GM12878 (cell line): Measurements from ENCODE around the gene BRDT. TPM values are rescaled to one million over a fixed set of nuclear protein-coding genes. Genes with fewer than 3 reads are reported as not detected.

ENCODE experiments used
- ATAC-seq: fragments of 200-7000 bp; cut with Tn5 transposase; 3 replicates; pipeline ENCODE4 v1.9.1; 2020; ENCODE audit warnings: mild to moderate bottlenecking, moderate library complexity
- BruUV-seq: library from RNA; stranded (reverse); fragments of 400-500 nt; replicated peaks from 2 replicates; lab custom pipeline; 2021; lab: Mats Ljungman, UMichigan
- CTCF ChIA-PET: fragments of 300-600 bp; sonication (Branson Sonifier 250); formaldehyde crosslinking; extraction: SDS; loops from one replicate; lab custom pipeline; 2021; ENCODE audit warnings: inconsistent platforms; lab: Yijun Ruan, JAX
- POLR2A ChIA-PET: fragments of 350-600 bp; formaldehyde crosslinking; extraction: SDS; loops from one replicate; lab custom pipeline; 2021; ENCODE audit warnings: inconsistent platforms; lab: Charles Lee
- RAD21 ChIA-PET: fragments of 300-600 bp; sonication (Branson Sonifier 250); formaldehyde crosslinking; loops from one replicate; lab custom pipeline; 2023; ENCODE audit warnings: antibody characterized with exemption; ENCODE audit not compliant: unreplicated experiment; lab: Charles Lee
- SMC1A ChIA-PET: fragments of 300-600 bp; sonication (Branson Sonifier 250); formaldehyde crosslinking; loops from one replicate; lab custom pipeline; 2023; ENCODE audit not compliant: unreplicated experiment, uncharacterized antibody; lab: Charles Lee
- DNase-seq: peaks from one replicate; pipeline ENCODE4 v3.0.0-alpha.2; 2011; ENCODE audit warnings: low read depth, low spot score
- FAIRE-seq: peaks from 3 replicates; lab custom pipeline; 2011; peaks lifted over from hg19 to GRCh38; lab: Jason Lieb, UNC
- H2AFZ ChIP-seq: 2 replicates; pipeline ENCODE4 v1.6.0; 2011; ENCODE audit warnings: low read depth, low read length, control low read depth; ENCODE audit not compliant: control insufficient read depth
- H3K27ac ChIP-seq: 2 replicates; pipeline ENCODE4 v1.5.1; 2011; ENCODE audit warnings: control low read depth; ENCODE audit not compliant: control insufficient read depth, insufficient read depth
- H3K27me3 ChIP-seq, 2 experiments: replicated peaks in 1 of 2; 2 replicates each; pipeline versions ENCODE4 v1.6.0 to v1.6.1; 2011; ENCODE audit warnings: low read length in 1 of 2; ENCODE audit not compliant: control insufficient read depth in 2 of 2, insufficient read depth in 2 of 2
- H3K36me3 ChIP-seq, 2 experiments: 2 replicates each; pipeline ENCODE4 v1.5.1; 2011; ENCODE audit warnings: low read length in 1 of 2; ENCODE audit not compliant: control insufficient read depth in 2 of 2, insufficient read depth in 2 of 2
- H3K4me1 ChIP-seq: 2 replicates; pipeline ENCODE4 v1.6.1; 2011; ENCODE audit warnings: mild to moderate bottlenecking, low read length, moderate library complexity, mixed read lengths; ENCODE audit not compliant: control insufficient read depth, insufficient read depth
- H3K4me2 ChIP-seq: 2 replicates; pipeline ENCODE4 v1.6.0; 2011; ENCODE audit warnings: control low read depth; ENCODE audit not compliant: control insufficient read depth, insufficient read depth
- H3K4me3 ChIP-seq: fragments of 200-600 bp; sonication (generic); 2 replicates; pipeline ENCODE4 v1.5.1; 2016
- H3K79me2 ChIP-seq: 2 replicates; pipeline ENCODE4 v1.6.0; 2011; ENCODE audit warnings: low read length; ENCODE audit not compliant: control insufficient read depth, insufficient read depth
- H3K9ac ChIP-seq: 2 replicates; pipeline ENCODE4 v1.8.0; 2011; ENCODE audit warnings: low read length, control low read depth, mixed read lengths; ENCODE audit not compliant: control insufficient read depth, insufficient read depth
- H3K9me3 ChIP-seq: replicated peaks from 3 replicates; pipeline ENCODE4 v1.5.1; 2011; ENCODE audit warnings: mild to moderate bottlenecking, low read length; ENCODE audit not compliant: control insufficient read depth, insufficient read depth
- H4K20me1 ChIP-seq: 2 replicates; pipeline ENCODE4 v1.6.0; 2011; ENCODE audit not compliant: control insufficient read depth, insufficient read depth
- CBX3 ChIP-seq: fragments of 200-600 bp; sonication (generic); IDR thresholded peaks from 2 replicates; pipeline ENCODE4 v1.6.1; 2016; ENCODE audit warnings: low read depth, borderline replicate concordance
- CHD1 ChIP-seq: IDR thresholded peaks from 2 replicates; pipeline ENCODE4 v1.6.1; 2012; ENCODE audit warnings: low read depth, low read length, improper control_type of control experiment
- EGR1 ChIP-seq, 2 experiments: IDR thresholded peaks; 1 replicate in 1 of 2; 2 replicates in 1 of 2; pipeline ENCODE4 v1.6.1; 2011 to 2012; ENCODE audit warnings: low read depth in 2 of 2, low read length in 2 of 2, borderline replicate concordance in 1 of 2, mild to moderate bottlenecking in 1 of 2, moderate library complexity in 1 of 2
- ESRRA ChIP-seq: IDR thresholded peaks from 2 replicates; pipeline ENCODE4 v1.6.1; 2012; ENCODE audit warnings: mild to moderate bottlenecking, low read length, improper control_type of control experiment
- FOXM1 ChIP-seq: IDR thresholded peaks from 2 replicates; pipeline ENCODE4 v1.6.1; 2012; ENCODE audit warnings: low read depth, mild to moderate bottlenecking, inconsistent platforms, low read length, moderate library complexity
- HDAC2 ChIP-seq: fragments of 200-600 bp; sonication (generic); IDR thresholded peaks from 2 replicates; pipeline ENCODE4 v1.6.1; 2017
- HSF1 ChIP-seq: fragments of 150-350 bp; IDR thresholded peaks from 2 replicates; pipeline ENCODE4 v1.6.1; 2014; ENCODE audit warnings: mild to moderate bottlenecking, low read depth, low read length
- IRF3 ChIP-seq: fragments of 450-650 bp; IDR thresholded peaks from 2 replicates; pipeline ENCODE4 v1.6.1; 2014; ENCODE audit warnings: mild to moderate bottlenecking
- JUND ChIP-seq: IDR thresholded peaks from 2 replicates; pipeline ENCODE4 v1.6.1; 2012; ENCODE audit warnings: low read depth, mild to moderate bottlenecking, low read length, improper control_type of control experiment, moderate library complexity
- LARP7 ChIP-seq: fragments of 450-650 bp; IDR thresholded peaks from 2 replicates; pipeline ENCODE4 v1.6.1; 2017; ENCODE audit warnings: mild to moderate bottlenecking
- NFYB ChIP-seq: IDR thresholded peaks from 2 replicates; pipeline ENCODE4 v1.6.1; 2011; ENCODE audit warnings: low read depth, mild to moderate bottlenecking, low read length, improper control_type of control experiment, moderate library complexity; ENCODE audit not compliant: insufficient read depth
- NR2C2 ChIP-seq: IDR thresholded peaks from 2 replicates; pipeline ENCODE4 v1.6.1; 2011; ENCODE audit warnings: borderline replicate concordance, low read depth; ENCODE audit not compliant: control insufficient read depth, insufficient read length
- PRDM15 ChIP-seq: fragments of 450-650 bp; formaldehyde crosslinking; IDR thresholded peaks from 2 replicates; pipeline ENCODE4 v1.4.0; 2020; ENCODE audit warnings: mild to moderate bottlenecking, moderate library complexity
- RFX5 ChIP-seq: IDR thresholded peaks from 2 replicates; pipeline ENCODE4 v1.6.1; 2011; ENCODE audit warnings: low read depth, low read length, improper control_type of control experiment
- SMC3 ChIP-seq: IDR thresholded peaks from 2 replicates; pipeline ENCODE4 v1.6.1; 2011; ENCODE audit warnings: low read length, improper control_type of control experiment, borderline replicate concordance
- SP1 ChIP-seq: IDR thresholded peaks from one replicate; pipeline ENCODE4 v1.6.1; 2011; ENCODE audit warnings: low read depth, low read length
- USF1 ChIP-seq: IDR thresholded peaks from 2 replicates; pipeline ENCODE4 v1.6.1; 2011; ENCODE audit warnings: borderline replicate concordance, low read depth, mild to moderate bottlenecking, moderate library complexity, mixed read lengths, low read length; ENCODE audit not compliant: insufficient read depth; ENCODE audit errors: extremely low read length
- ZNF24 ChIP-seq: fragments of 450-650 bp; IDR thresholded peaks from 2 replicates; pipeline ENCODE4 v1.6.1; 2017; ENCODE audit warnings: antibody characterized with exemption, mild to moderate bottlenecking
- WGBS: methylation state at CpG from one replicate; pipeline ENCODE4 v1.1.6; 2016; ENCODE audit warnings: low lambda C conversion rate; ENCODE audit not compliant: insufficient replicate concordance, insufficient coverage; ENCODE audit errors: missing lambda C conversion rate; 5-methylcytosine and 5-hydroxymethylcytosine counted together
- in situ Hi-C: fragments of 300-500 bp; cut with MboI; formaldehyde crosslinking; loops from 9 replicates; pipeline ENCODE4 v1.14.3; 2018; ENCODE audit warnings: mixed read lengths
- intact Hi-C: fragments of 100-400 bp; cut with micrococcal nuclease; formaldehyde crosslinking; loops from one replicate; pipeline ENCODE4 v1.14.2; 2022; ENCODE audit not compliant: unreplicated experiment
- polyA plus RNA-seq, 11 experiments: library from polyadenylated mRNA; depleted of rRNA in 4 of 11; unstranded in 6 of 11; stranded (reverse) in 5 of 11; fragments of >200 nt; fragmentation: Nextera tagmentation in 4 of 11; fragmentation: Illumina TruSeq in 1 of 11; extraction: Ambion mirVana in 4 of 11; extraction: Trizol in 1 of 11; gene quantifications; 1 replicate in 1 of 11; 2 replicates in 10 of 11; pipeline versions ENCODE4 v1.2.1 to v1.2.3, GENCODE V29; 2011 to 2016; ENCODE audit warnings: inconsistent platforms in 2 of 11, missing spikeins in 2 of 11, low read depth in 1 of 11
- total RNA-seq, 4 experiments: library from RNA; depleted of rRNA in 3 of 4; stranded (reverse); fragments of >200 nt in 3 of 4; fragmentation: Illumina TruSeq in 1 of 4; extraction: Trizol in 1 of 4; gene quantifications; 2 replicates each; pipeline versions ENCODE4 v1.2.1 to v1.2.3, GENCODE V29; 2013 to 2021

Gene BRDT
- total and polyA plus RNA-seq, 10 of the 15 experiments (the other 5 are each of a cell fraction or from before 2014, with no cell fraction given), result 0.02 to 0.11 TPM; not detected in 8

- TF ChIP-seq CHD1 (no peak), IRF3 (no peak), NR2C2 (no peak), FOXM1 (no peak)
- TF ChIP-seq, all 136 proteins: peak for 0
Observed at GRCh38 chr1:91944087-91944486, 5.1 kb upstream of the BRDT start (continued).

- H4K20me1 ChIP-seq, result no peaks in the 10 kb centered on the region
- H3K9ac ChIP-seq, result no peak overlapping the region
- no peaks in the 10 kb centered on the region for H3K4me1 ChIP-seq
- no peaks in the 10 kb centered on the region for H3K36me3 ChIP-seq
- RAD21 ChIA-PET, result no interaction called here
- no peak overlapping the region for H3K4me3 ChIP-seq
- intact Hi-C loops, result no loop called here
- POLR2A ChIA-PET, result no interaction called here
- CTCF ChIA-PET, result no interaction called here
- no peak overlapping the region for H3K4me2 ChIP-seq
- no peaks in the 10 kb centered on the region for H3K9me3 ChIP-seq
- H3K27ac ChIP-seq, result no peak overlapping the region
- in situ Hi-C loops, result no loop called here
- no peak for DNase-seq
- BruUV-seq, result no TSS peak
- H3K27me3 ChIP-seq, result no peaks in the 10 kb centered on the region
- SMC1A ChIA-PET, result no interaction called here
- 44% methylated on average over 4 of the region's 4 CpGs for WGBS
- peak; percentile 60 for ATAC-seq
- no peak for FAIRE-seq
- no peaks in the 10 kb centered on the region for H3K79me2 ChIP-seq
- H2AFZ ChIP-seq, result no peak overlapping the region
- TF ChIP-seq ZNF24 (no peak), ESRRA (no peak), EGR1 (IDR thresholded peaks at IDR 0.05; ENCODE audit: borderline replicate concordance in 1 of 2, low read depth in 2 of 2, low read length in 2 of 2) (no peak), SP1 (no peak), HDAC2 (no peak), JUND (no peak), CBX3 (no peak), LARP7 (no peak), SMC3 (no peak), USF1 (no peak), HSF1 (no peak), NFYB (no peak), PRDM15 (CRISPR knock-in tag) (no peak), RFX5 (no peak)
Observed at GRCh38 chr1:91948097-91948496, 1.1 kb upstream of the BRDT start.
